Gastroesophageal sphincter (tissue), 3 donors: ENCODE results near the gene MC2R.

Source experiments
- EP300 ChIP-seq: sonication (generic); formaldehyde crosslinking; IDR thresholded peaks from one replicate; pipeline ENCODE4 v1.6.1; 2017; ENCODE audit warnings: antibody characterized with exemption, mild to moderate bottlenecking
- POLR2A ChIP-seq, 2 donors: fragments of 450-650 bp; IDR thresholded peaks; one replicate each; pipeline ENCODE4 v1.6.1; 2017; ENCODE audit warnings: antibody characterized with exemption in 2 of 2, mild to moderate bottlenecking in 2 of 2, moderate library complexity in 1 of 2
- POLR2AphosphoS5 ChIP-seq: sonication (generic); formaldehyde crosslinking; IDR thresholded peaks from one replicate; pipeline ENCODE4 v1.6.1; 2017; ENCODE audit warnings: antibody characterized with exemption
- TF ChIP-seq, protein P1 (sequence below), 4 experiments: fragments of 200-600 bp in 2 of 4; fragments of 450-650 bp in 2 of 4; sonication (generic) in 1 of 4; IDR thresholded peaks; one replicate each; pipeline ENCODE4 v1.5.1; 2017 to 2019; ENCODE audit warnings: antibody characterized with exemption in 4 of 4, mild to moderate bottlenecking in 2 of 4, moderate library complexity in 2 of 4

DNA sequence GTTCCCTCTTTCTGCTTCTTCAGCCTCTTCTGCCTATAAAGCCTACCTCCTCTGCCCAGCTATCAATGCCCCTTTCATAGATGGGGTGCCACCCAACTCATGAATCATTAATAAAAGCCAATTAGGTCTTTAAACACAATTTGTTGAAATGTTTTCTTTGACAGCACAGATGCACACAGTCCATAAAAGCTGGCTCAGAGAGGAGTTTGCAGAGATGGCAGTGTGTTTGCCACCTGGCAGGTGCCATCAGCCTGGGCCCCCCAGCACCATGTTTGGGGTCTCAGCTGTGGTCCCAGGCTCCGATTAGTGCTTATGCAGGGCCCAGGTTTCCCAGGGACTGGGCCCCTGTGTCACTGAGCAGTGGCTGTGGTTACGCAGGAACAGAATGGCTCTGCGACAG lies 7.9 kb upstream of the MC2R start:
- TF ChIP-seq, protein P1, sequence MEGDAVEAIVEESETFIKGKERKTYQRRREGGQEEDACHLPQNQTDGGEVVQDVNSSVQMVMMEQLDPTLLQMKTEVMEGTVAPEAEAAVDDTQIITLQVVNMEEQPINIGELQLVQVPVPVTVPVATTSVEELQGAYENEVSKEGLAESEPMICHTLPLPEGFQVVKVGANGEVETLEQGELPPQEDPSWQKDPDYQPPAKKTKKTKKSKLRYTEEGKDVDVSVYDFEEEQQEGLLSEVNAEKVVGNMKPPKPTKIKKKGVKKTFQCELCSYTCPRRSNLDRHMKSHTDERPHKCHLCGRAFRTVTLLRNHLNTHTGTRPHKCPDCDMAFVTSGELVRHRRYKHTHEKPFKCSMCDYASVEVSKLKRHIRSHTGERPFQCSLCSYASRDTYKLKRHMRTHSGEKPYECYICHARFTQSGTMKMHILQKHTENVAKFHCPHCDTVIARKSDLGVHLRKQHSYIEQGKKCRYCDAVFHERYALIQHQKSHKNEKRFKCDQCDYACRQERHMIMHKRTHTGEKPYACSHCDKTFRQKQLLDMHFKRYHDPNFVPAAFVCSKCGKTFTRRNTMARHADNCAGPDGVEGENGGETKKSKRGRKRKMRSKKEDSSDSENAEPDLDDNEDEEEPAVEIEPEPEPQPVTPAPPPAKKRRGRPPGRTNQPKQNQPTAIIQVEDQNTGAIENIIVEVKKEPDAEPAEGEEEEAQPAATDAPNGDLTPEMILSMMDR (IDR thresholded peaks at IDR 0.05), result no peak
- TF ChIP-seq POLR2AphosphoS5, result no peak
- TF ChIP-seq POLR2A (IDR thresholded peaks at IDR 0.05), result no peak
- no peak for TF ChIP-seq EP300
